ENCODE data around the gene B4GALNT3. TPM values are rescaled to one million over a fixed set of nuclear protein-coding genes. Genes with fewer than 3 reads are reported as not detected.
A peak's percentile ranks its signal among the peaks of the same experiment; 100 is the strongest.

The B4GALNT3 gene
- total and polyA plus RNA-seq, 2 donors (not counting 1 experiment from before 2014, with no cell fraction given): not detected

DNA sequence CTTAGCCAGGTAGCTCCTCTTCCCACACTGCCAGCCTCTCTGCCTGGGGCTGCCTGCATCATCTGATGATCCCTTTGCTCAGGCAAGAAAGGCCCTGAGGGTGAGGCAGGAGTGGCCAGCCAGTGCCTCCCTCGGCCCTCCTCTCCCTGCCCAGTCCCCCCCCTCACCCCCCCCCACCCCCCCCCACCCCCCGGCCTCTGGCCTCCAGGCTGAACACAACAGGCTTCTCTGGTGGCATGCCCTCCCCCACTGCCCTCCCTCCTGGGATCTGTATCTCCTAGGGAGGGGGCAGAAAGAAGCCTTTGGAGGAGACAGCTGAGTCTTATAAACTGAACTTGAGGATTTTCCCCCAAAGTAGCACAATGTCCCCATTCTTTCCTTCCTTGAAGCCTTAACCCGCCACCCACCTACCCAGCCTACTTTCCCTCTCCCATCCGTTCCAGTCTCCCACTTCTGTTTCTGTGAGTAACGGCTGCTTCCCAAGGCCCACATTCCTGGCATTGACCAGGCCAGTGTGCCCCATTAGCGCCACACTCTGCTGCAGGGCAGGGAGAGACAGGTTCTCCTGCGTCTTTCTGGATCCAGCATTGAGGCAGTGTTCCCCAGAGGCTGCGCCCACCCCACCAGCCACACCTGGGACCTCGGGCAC lies 82.1 kb downstream of the B4GALNT3 start:
- Histone ChIP-seq H3K27me3 (ENCODE audit: control insufficient read depth, insufficient read depth, low read length) (peaks cover 2% of the 10 kb centered on the region), H3K36me3 (ENCODE audit: control insufficient read depth, insufficient read depth, low read length) (no peaks in the 10 kb centered on the region), H3K9ac (ENCODE audit: insufficient read depth, low read length) (no peak overlapping the region), H3K4me1 (ENCODE audit: control insufficient read depth, extremely low read depth, insufficient read depth, low read length) (no peaks in the 10 kb centered on the region), H3K9me3 (ENCODE audit: control insufficient read depth, insufficient read depth, low read depth, low read length) (no peaks in the 10 kb centered on the region), H3K4me3 (replicated peaks in 1 of 4; ENCODE audit: control extremely low read depth in 1 of 4, insufficient read depth in 1 of 4, low read depth in 3 of 4, low read length in 4 of 4) (no peak overlapping the region), H3K27ac (ENCODE audit: insufficient read depth, low read length) (no peak overlapping the region), H2AFZ (ENCODE audit: low read length) (no peak overlapping the region), H4K20me1 (ENCODE audit: control insufficient read depth, extremely low read depth, insufficient read depth, low read length) (no peaks in the 10 kb centered on the region), H3K79me2 (ENCODE audit: control insufficient read depth, insufficient read depth, low read length) (no peaks in the 10 kb centered on the region), H3K4me2 (ENCODE audit: extremely low read depth, insufficient read depth, low read length) (no peak overlapping the region)
- peak in 1 of 2 donors; percentile 15 for DNase-seq (ENCODE audit: low read depth in 2 of 2)
- TF ChIP-seq, protein P1, sequence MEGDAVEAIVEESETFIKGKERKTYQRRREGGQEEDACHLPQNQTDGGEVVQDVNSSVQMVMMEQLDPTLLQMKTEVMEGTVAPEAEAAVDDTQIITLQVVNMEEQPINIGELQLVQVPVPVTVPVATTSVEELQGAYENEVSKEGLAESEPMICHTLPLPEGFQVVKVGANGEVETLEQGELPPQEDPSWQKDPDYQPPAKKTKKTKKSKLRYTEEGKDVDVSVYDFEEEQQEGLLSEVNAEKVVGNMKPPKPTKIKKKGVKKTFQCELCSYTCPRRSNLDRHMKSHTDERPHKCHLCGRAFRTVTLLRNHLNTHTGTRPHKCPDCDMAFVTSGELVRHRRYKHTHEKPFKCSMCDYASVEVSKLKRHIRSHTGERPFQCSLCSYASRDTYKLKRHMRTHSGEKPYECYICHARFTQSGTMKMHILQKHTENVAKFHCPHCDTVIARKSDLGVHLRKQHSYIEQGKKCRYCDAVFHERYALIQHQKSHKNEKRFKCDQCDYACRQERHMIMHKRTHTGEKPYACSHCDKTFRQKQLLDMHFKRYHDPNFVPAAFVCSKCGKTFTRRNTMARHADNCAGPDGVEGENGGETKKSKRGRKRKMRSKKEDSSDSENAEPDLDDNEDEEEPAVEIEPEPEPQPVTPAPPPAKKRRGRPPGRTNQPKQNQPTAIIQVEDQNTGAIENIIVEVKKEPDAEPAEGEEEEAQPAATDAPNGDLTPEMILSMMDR (conservative IDR thresholded peaks at IDR 0.05 in 1 of 2, IDR thresholded peaks at IDR 0.05 in 1 of 2; ENCODE audit: low read depth in 1 of 2, low read length in 2 of 2): no peak
- TF ChIP-seq EZH2 (IDR thresholded peaks at IDR 0.05; ENCODE audit: low read length, missing control alignments): no peak

DNA sequence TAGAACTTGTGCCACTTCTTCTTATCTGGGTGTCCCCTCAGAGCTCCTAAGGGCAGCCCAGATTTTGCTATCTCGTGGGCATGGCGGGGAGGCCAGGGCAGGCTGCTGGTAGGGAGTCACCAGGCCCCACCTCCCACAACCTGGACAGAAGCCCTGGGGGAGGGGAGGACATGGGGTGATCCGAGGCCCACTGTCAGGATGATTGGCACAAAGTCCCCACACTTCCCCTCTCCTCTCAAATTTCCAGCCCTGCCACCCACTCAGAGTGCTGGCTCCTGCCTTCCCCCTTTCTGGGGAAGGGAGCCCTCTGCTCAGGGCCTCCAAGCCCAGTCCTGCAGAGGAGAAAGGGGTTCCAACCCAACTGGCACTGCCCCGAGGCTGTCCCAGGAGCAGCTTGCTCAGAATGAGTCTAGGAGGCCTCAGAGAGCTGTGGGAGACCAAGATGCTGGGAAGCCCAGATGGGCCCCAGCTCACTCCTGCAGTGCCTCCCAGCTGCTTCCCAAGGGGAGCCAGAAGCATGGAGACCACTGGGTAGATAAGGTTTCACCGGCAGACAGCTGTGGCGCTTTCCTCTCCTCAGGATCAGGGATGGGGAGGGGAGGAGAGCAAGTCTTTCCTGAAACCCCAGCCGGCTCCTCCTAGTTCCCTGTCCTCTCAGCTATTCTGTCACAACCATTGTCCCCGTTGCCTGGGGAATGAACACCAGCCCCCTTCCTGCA lies 82.8 kb downstream of the B4GALNT3 start:
- Histone ChIP-seq H4K20me1 (ENCODE audit: control insufficient read depth, extremely low read depth, insufficient read depth, low read length) (no peaks in the 10 kb centered on the region), H3K27me3 (ENCODE audit: control insufficient read depth, insufficient read depth, low read length) (peaks cover 2% of the 10 kb centered on the region), H3K9ac (ENCODE audit: insufficient read depth, low read length) (no peak overlapping the region), H3K27ac (ENCODE audit: insufficient read depth, low read length) (no peak overlapping the region), H3K79me2 (ENCODE audit: control insufficient read depth, insufficient read depth, low read length) (no peaks in the 10 kb centered on the region), H3K36me3 (ENCODE audit: control insufficient read depth, insufficient read depth, low read length) (no peaks in the 10 kb centered on the region), H3K4me3 (replicated peaks in 1 of 4; ENCODE audit: control extremely low read depth in 1 of 4, insufficient read depth in 1 of 4, low read depth in 3 of 4, low read length in 4 of 4) (no peak overlapping the region), H3K4me2 (ENCODE audit: extremely low read depth, insufficient read depth, low read length) (no peak overlapping the region), H2AFZ (ENCODE audit: low read length) (no peak overlapping the region), H3K4me1 (ENCODE audit: control insufficient read depth, extremely low read depth, insufficient read depth, low read length) (no peaks in the 10 kb centered on the region), H3K9me3 (ENCODE audit: control insufficient read depth, insufficient read depth, low read depth, low read length) (no peaks in the 10 kb centered on the region)
- TF ChIP-seq, protein P1 (conservative IDR thresholded peaks at IDR 0.05 in 1 of 2, IDR thresholded peaks at IDR 0.05 in 1 of 2; ENCODE audit: low read depth in 1 of 2, low read length in 2 of 2): no peak
- TF ChIP-seq EZH2 (IDR thresholded peaks at IDR 0.05; ENCODE audit: low read length, missing control alignments): no peak
- no peak for DNase-seq (ENCODE audit: low read depth in 2 of 2)

DNA sequence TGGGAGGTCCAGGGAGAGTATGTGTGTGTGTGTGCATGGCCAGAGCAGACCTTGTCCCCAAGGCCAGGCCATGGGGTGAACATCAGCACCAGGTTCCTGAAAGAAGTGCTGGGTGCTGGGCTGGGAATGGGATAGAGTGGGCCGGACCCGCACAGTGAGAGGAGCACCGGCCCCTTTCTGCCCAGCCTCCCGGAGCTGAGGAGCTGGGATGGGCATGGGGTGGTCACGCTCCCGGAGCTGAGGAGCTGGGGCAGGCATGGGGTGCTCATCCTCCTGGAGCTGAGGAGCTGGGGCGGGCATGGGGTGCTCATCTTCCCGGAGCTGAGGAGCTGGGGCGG lies 83.3 kb downstream of the B4GALNT3 start:
- Histone ChIP-seq H3K27me3 (ENCODE audit: control insufficient read depth, insufficient read depth, low read length) (peaks cover 5% of the 10 kb centered on the region), H3K27ac (ENCODE audit: insufficient read depth, low read length) (no peak overlapping the region), H3K9ac (ENCODE audit: insufficient read depth, low read length) (no peak overlapping the region), H3K4me2 (ENCODE audit: extremely low read depth, insufficient read depth, low read length) (no peak overlapping the region), H3K4me3 (replicated peaks in 1 of 4; ENCODE audit: control extremely low read depth in 1 of 4, insufficient read depth in 1 of 4, low read depth in 3 of 4, low read length in 4 of 4) (no peak overlapping the region), H4K20me1 (ENCODE audit: control insufficient read depth, extremely low read depth, insufficient read depth, low read length) (no peaks in the 10 kb centered on the region), H2AFZ (ENCODE audit: low read length) (no peak overlapping the region), H3K9me3 (ENCODE audit: control insufficient read depth, insufficient read depth, low read depth, low read length) (no peaks in the 10 kb centered on the region), H3K79me2 (ENCODE audit: control insufficient read depth, insufficient read depth, low read length) (no peaks in the 10 kb centered on the region), H3K36me3 (ENCODE audit: control insufficient read depth, insufficient read depth, low read length) (no peaks in the 10 kb centered on the region), H3K4me1 (ENCODE audit: control insufficient read depth, extremely low read depth, insufficient read depth, low read length) (no peaks in the 10 kb centered on the region)
- DNase-seq (ENCODE audit: low read depth in 2 of 2): no peak
- TF ChIP-seq EZH2 (IDR thresholded peaks at IDR 0.05; ENCODE audit: low read length, missing control alignments): no peak
- TF ChIP-seq, protein P1 (conservative IDR thresholded peaks at IDR 0.05 in 1 of 2, IDR thresholded peaks at IDR 0.05 in 1 of 2; ENCODE audit: low read depth in 1 of 2, low read length in 2 of 2): no peak

Data from fibroblast of lung (primary cell).